Ammon's horn (tissue), 1 donor: ENCODE data around the gene NAE1.
"Not testable (repeated sequence)": the region's sequence is repeated elsewhere in the genome, so short reads cannot be mapped to it uniquely, and the experiment has no call there.

Experiments used
- DNase-seq: peaks from one replicate; pipeline ENCODE4 v3.0.0-alpha.2; 2016; ENCODE audit warnings: low spot score

NAE1 gene

GRCh38 chr16:66830422-66831404 is at the start of gene NAE1:
Gene NAE1, minus strand, starts transcription at chr16:66830976. Its CDS starts 77 bp downstream, at chr16:66830899.
- peak; percentile 89 for DNase-seq

- DNase-seq = no peak
Observed at GRCh38 chr16:66878067-66878466, 47.3 kb upstream of the NAE1 start.

GRCh38 chr16:66874079-66874775 is 43.5 kb upstream of the NAE1 start:
- no peak for DNase-seq

GRCh38 chr16:66873685-66874055 is 42.9 kb upstream of the NAE1 start:
- DNase-seq = no peak

GRCh38 chr16:66872943-66873684 is 42.3 kb upstream of the NAE1 start:
- peak; percentile 93 for DNase-seq

- no peak for DNase-seq
Observed at GRCh38 chr16:66872559-66872942, 41.8 kb upstream of the NAE1 start.

- DNase-seq = no peak
Observed at GRCh38 chr16:66871840-66872239, 41.1 kb upstream of the NAE1 start.

- DNase-seq = not testable (repeated sequence)
Observed at GRCh38 chr16:66871363-66871762, 40.6 kb upstream of the NAE1 start.

GRCh38 chr16:66869424-66869823 is 38.6 kb upstream of the NAE1 start:
- DNase-seq = no peak

- no peak for DNase-seq
Observed at GRCh38 chr16:66863707-66864106, 32.9 kb upstream of the NAE1 start.

- no peak for DNase-seq
Observed at GRCh38 chr16:66862023-66862520, 31.3 kb upstream of the NAE1 start.

GRCh38 chr16:66859397-66860068 is 28.8 kb upstream of the NAE1 start:
- DNase-seq = no peak

GRCh38 chr16:66858740-66859396 is 28.1 kb upstream of the NAE1 start:
- no peak for DNase-seq

GRCh38 chr16:66857437-66857836 is 26.7 kb upstream of the NAE1 start:
- DNase-seq = no peak

GRCh38 chr16:66856801-66857200 is 26.0 kb upstream of the NAE1 start:
- DNase-seq = no peak

- DNase-seq = no peak
Observed at GRCh38 chr16:66856184-66856730, 25.5 kb upstream of the NAE1 start.

GRCh38 chr16:66853261-66854139 is 22.7 kb upstream of the NAE1 start:
- no peak for DNase-seq

- DNase-seq = no peak
Observed at GRCh38 chr16:66851166-66851964, 20.6 kb upstream of the NAE1 start.
